ENCODE data around the gene CARHSP1. TPM values are rescaled to one million over a fixed set of nuclear protein-coding genes. Genes with fewer than 3 reads are reported as not detected.

CARHSP1 gene
- total and polyA plus RNA-seq, 7 experiments from 2014 or later = 24.9 to 123 (median 39.2) TPM

GRCh38 chr16:8888951-8889892, 20.4 kb upstream of the CARHSP1 start:
- Mint-ChIP-seq H3K36me3 (peaks cover 5 to 20% (median 16%) of the 10 kb centered on the region in 5 donors), H3K4me3 (no peak overlapping the region), H3K27me3 (peaks cover 0 to 10% (median 7%) of the 10 kb centered on the region in 5 donors), H3K4me1 (peaks cover 6 to 9% (median 9%) of the 10 kb centered on the region in 7 donors), H3K27ac (peak overlapping the region in 1 of 9 donors; percentile 56), H3K9me3 (no peaks in the 10 kb centered on the region)
- ChIA-PET CTCF (no interaction called here), POLR2A (no interaction called here)
- H3K4me1 ChIP-seq (ENCODE audit: control insufficient read depth in 2 of 2, insufficient read depth in 2 of 2, low read length in 2 of 2) = no peaks in the 10 kb centered on the region
- peaks cover 0 to 43% (median 0%) of the 10 kb centered on the region in 3 experiments for H3K36me3 ChIP-seq (ENCODE audit: control insufficient read depth in 2 of 3, insufficient read depth in 3 of 3, low read length in 3 of 3)
- no peak overlapping the region for H3K27ac ChIP-seq (ENCODE audit: low read depth, low read length)
- H3K27me3 ChIP-seq (ENCODE audit: control insufficient read depth in 2 of 2, insufficient read depth in 2 of 2, low read length in 2 of 2) = no peaks in the 10 kb centered on the region
- no peak for ATAC-seq
- no peak overlapping the region for H3K4me3 ChIP-seq (ENCODE audit: low read length)
- no peak for DNase-seq
- intact Hi-C loops (cut with micrococcal nuclease) = no loop called here
- H3K9me3 ChIP-seq (ENCODE audit: control insufficient read depth in 2 of 3, low read length in 3 of 3) = no peaks in the 10 kb centered on the region

GRCh38 chr16:8887952-8888560, 19.2 kb upstream of the CARHSP1 start:
- H3K27me3 Mint-ChIP-seq = peaks cover 0 to 10% (median 7%) of the 10 kb centered on the region in 5 donors
- peaks cover 0 to 31% (median 0%) of the 10 kb centered on the region in 3 experiments for H3K36me3 ChIP-seq (ENCODE audit: control insufficient read depth in 2 of 3, insufficient read depth in 3 of 3, low read length in 3 of 3)
- H3K4me3 ChIP-seq (ENCODE audit: low read length) = no peak overlapping the region
- no peaks in the 10 kb centered on the region for H3K9me3 ChIP-seq (ENCODE audit: control insufficient read depth in 2 of 3, low read length in 3 of 3)
- no peak overlapping the region for H3K4me3 Mint-ChIP-seq
- no peak for DNase-seq
- H3K27ac Mint-ChIP-seq = peak overlapping the region in 2 of 9 donors; percentile 58 to 59
- no peaks in the 10 kb centered on the region for H3K9me3 Mint-ChIP-seq
- H3K4me1 ChIP-seq (ENCODE audit: control insufficient read depth in 2 of 2, insufficient read depth in 2 of 2, low read length in 2 of 2) = no peaks in the 10 kb centered on the region
- H3K36me3 Mint-ChIP-seq = peaks cover under 1 to 16% (median 12%) of the 10 kb centered on the region in 5 donors
- ChIA-PET POLR2A (no interaction called here), CTCF (interaction anchor here (0.6 to 0.7 kb wide), 2 partner anchors 18 to 71 kb away, joined by 3 to 8 read pairs; no protein-coding TSS in a partner anchor)
- H3K4me1 Mint-ChIP-seq = peaks cover 6 to 9% (median 8%) of the 10 kb centered on the region in 7 donors
- H3K27ac ChIP-seq (ENCODE audit: low read depth, low read length) = no peak overlapping the region
- intact Hi-C loops (cut with micrococcal nuclease) = no loop called here
- no peak for ATAC-seq
- H3K27me3 ChIP-seq (ENCODE audit: control insufficient read depth in 2 of 2, insufficient read depth in 2 of 2, low read length in 2 of 2) = no peaks in the 10 kb centered on the region

GRCh38 chr16:8887431-8887765, 18.6 kb upstream of the CARHSP1 start:
- ChIA-PET POLR2A (no interaction called here), CTCF (interaction anchor here (0.6 kb wide), 1 partner anchor 18 kb away, joined by 3 read pairs; the partner anchor contains the start of gene CARHSP1)
- Mint-ChIP-seq H3K4me3 (no peak overlapping the region), H3K9me3 (no peaks in the 10 kb centered on the region), H3K36me3 (peaks cover 0 to 16% (median 12%) of the 10 kb centered on the region in 5 donors), H3K27ac (peak overlapping the region in 5 of 9 donors; percentile 8 to 86 (median 56)), H3K27me3 (peaks cover 0 to 10% (median 7%) of the 10 kb centered on the region in 5 donors), H3K4me1 (peaks cover 6 to 9% (median 8%) of the 10 kb centered on the region in 7 donors)
- no peaks in the 10 kb centered on the region for H3K9me3 ChIP-seq (ENCODE audit: control insufficient read depth in 2 of 3, low read length in 3 of 3)
- H3K27me3 ChIP-seq (ENCODE audit: control insufficient read depth in 2 of 2, insufficient read depth in 2 of 2, low read length in 2 of 2) = no peaks in the 10 kb centered on the region
- no peak overlapping the region for H3K27ac ChIP-seq (ENCODE audit: low read depth, low read length)
- no peaks in the 10 kb centered on the region for H3K4me1 ChIP-seq (ENCODE audit: control insufficient read depth in 2 of 2, insufficient read depth in 2 of 2, low read length in 2 of 2)
- DNase-seq (no peak), ATAC-seq (no peak)
- intact Hi-C loops (cut with micrococcal nuclease) = no loop called here
- no peak overlapping the region for H3K4me3 ChIP-seq (ENCODE audit: low read length)
- H3K36me3 ChIP-seq (ENCODE audit: control insufficient read depth in 2 of 3, insufficient read depth in 3 of 3, low read length in 3 of 3) = peaks cover 0 to 26% (median 0%) of the 10 kb centered on the region in 3 experiments

GRCh38 chr16:8886593-8887430, 18.0 kb upstream of the CARHSP1 start:
- Histone ChIP-seq H3K4me3 (ENCODE audit: low read length) (no peak overlapping the region), H3K4me1 (ENCODE audit: control insufficient read depth in 2 of 2, insufficient read depth in 2 of 2, low read length in 2 of 2) (no peaks in the 10 kb centered on the region), H3K27me3 (ENCODE audit: control insufficient read depth in 2 of 2, insufficient read depth in 2 of 2, low read length in 2 of 2) (no peaks in the 10 kb centered on the region), H3K36me3 (ENCODE audit: control insufficient read depth in 2 of 3, insufficient read depth in 3 of 3, low read length in 3 of 3) (peaks cover 0 to 20% (median 0%) of the 10 kb centered on the region in 3 experiments), H3K27ac (ENCODE audit: low read depth, low read length) (no peak overlapping the region), H3K9me3 (ENCODE audit: control insufficient read depth in 2 of 3, low read length in 3 of 3) (no peaks in the 10 kb centered on the region)
- ChIA-PET POLR2A (no interaction called here), CTCF (interaction anchor here (0.6 kb wide), 1 partner anchor 18 kb away, joined by 3 read pairs; the partner anchor contains the start of gene CARHSP1)
- Mint-ChIP-seq H3K4me1 (peaks cover 6 to 9% (median 8%) of the 10 kb centered on the region in 7 donors), H3K9me3 (no peaks in the 10 kb centered on the region), H3K4me3 (no peak overlapping the region), H3K27me3 (peaks cover 0 to 10% (median 7%) of the 10 kb centered on the region in 5 donors), H3K27ac (peak overlapping the region in 4 of 9 donors; percentile 8 to 86 (median 56)), H3K36me3 (peaks cover 0 to 13% (median 9%) of the 10 kb centered on the region in 5 donors)
- no peak for DNase-seq
- no peak for ATAC-seq
- intact Hi-C loops (cut with micrococcal nuclease) = no loop called here

GRCh38 chr16:8885674-8886592, 17.1 kb upstream of the CARHSP1 start:
- Mint-ChIP-seq H3K9me3 (no peaks in the 10 kb centered on the region), H3K27ac (peak overlapping the region in 6 of 9 donors; percentile 22 to 72 (median 43)), H3K4me3 (peak overlapping the region in 2 of 10 donors; percentile 29 to 35), H3K27me3 (peaks cover 0 to 10% (median 7%) of the 10 kb centered on the region in 5 donors), H3K36me3 (peaks cover 0 to 8% (median 0%) of the 10 kb centered on the region in 5 donors), H3K4me1 (peaks cover 6 to 9% (median 8%) of the 10 kb centered on the region in 7 donors)
- H3K36me3 ChIP-seq (ENCODE audit: control insufficient read depth in 2 of 3, insufficient read depth in 3 of 3, low read length in 3 of 3) = peaks cover 0 to 11% (median 0%) of the 10 kb centered on the region in 3 experiments
- POLR2A ChIA-PET = no interaction called here
- no peak overlapping the region for H3K4me3 ChIP-seq (ENCODE audit: low read length)
- H3K9me3 ChIP-seq (ENCODE audit: control insufficient read depth in 2 of 3, low read length in 3 of 3) = no peaks in the 10 kb centered on the region
- no peak for ATAC-seq
- CTCF ChIA-PET = no interaction called here
- H3K27me3 ChIP-seq (ENCODE audit: control insufficient read depth in 2 of 2, insufficient read depth in 2 of 2, low read length in 2 of 2) = no peaks in the 10 kb centered on the region
- intact Hi-C loops (cut with micrococcal nuclease) = no loop called here
- no peak for DNase-seq
- H3K27ac ChIP-seq (ENCODE audit: low read depth, low read length) = no peak overlapping the region
- H3K4me1 ChIP-seq (ENCODE audit: control insufficient read depth in 2 of 2, insufficient read depth in 2 of 2, low read length in 2 of 2) = no peaks in the 10 kb centered on the region

Measured in naive thymus-derived CD4-positive, alpha-beta T cell (primary cell).